H9 (cell line): ENCODE measurements around the gene LSP1. TPM values are rescaled to one million over a fixed set of nuclear protein-coding genes. Genes with fewer than 3 reads are reported as not detected.

Experiments used
- DNase-seq: peaks from one replicate; pipeline ENCODE4 v3.0.0-alpha.2; 2017
- H2AFZ ChIP-seq: one replicate; pipeline ENCODE4 v1.6.1; 2013; ENCODE audit warnings: mild to moderate bottlenecking, low read length, control low read depth, moderate library complexity
- H2AK5ac ChIP-seq: 2 replicates; pipeline ENCODE4 v1.6.1; 2013; ENCODE audit warnings: low read length, control low read depth, mixed read lengths; ENCODE audit not compliant: insufficient read length
- H2BK120ac ChIP-seq: one replicate; pipeline ENCODE4 v1.6.1; 2013; ENCODE audit warnings: low read depth, mild to moderate bottlenecking, low read length, control low read depth, inconsistent platforms; ENCODE audit not compliant: poor library complexity, severe bottlenecking
- H2BK12ac ChIP-seq: 2 replicates; pipeline ENCODE4 v1.6.1; 2013; ENCODE audit warnings: low read length, control low read depth, mixed read lengths, low read depth; ENCODE audit not compliant: insufficient read length
- H2BK15ac ChIP-seq: 2 replicates; pipeline ENCODE4 v1.6.1; 2013; ENCODE audit warnings: low read depth, low read length, control low read depth
- H2BK20ac ChIP-seq: one replicate; pipeline ENCODE4 v1.6.1; 2013; ENCODE audit warnings: low read depth, mild to moderate bottlenecking, low read length, control low read depth, inconsistent platforms; ENCODE audit not compliant: poor library complexity, severe bottlenecking
- H2BK5ac ChIP-seq: 2 replicates; pipeline ENCODE4 v1.6.1; 2013; ENCODE audit warnings: low read length, control low read depth, mixed read lengths; ENCODE audit not compliant: insufficient read length
- H3K14ac ChIP-seq: 2 replicates; pipeline ENCODE4 v1.6.1; 2013; ENCODE audit warnings: low read length, control low read depth; ENCODE audit not compliant: insufficient read depth
- H3K18ac ChIP-seq: 2 replicates; pipeline ENCODE4 v1.6.1; 2013; ENCODE audit warnings: low read depth, mild to moderate bottlenecking, mixed read lengths, low read length, control low read depth; ENCODE audit not compliant: insufficient read length
- H3K23ac ChIP-seq: 2 replicates; pipeline ENCODE4 v1.6.1; 2013; ENCODE audit warnings: low read length, control low read depth, mixed read lengths, low read depth; ENCODE audit not compliant: insufficient read length
- H3K23me2 ChIP-seq: 2 replicates; pipeline ENCODE4 v1.6.1; 2013; ENCODE audit warnings: low read depth, mild to moderate bottlenecking, mixed read lengths, low read length, control low read depth; ENCODE audit not compliant: insufficient read length, poor library complexity, severe bottlenecking
- H3K27ac ChIP-seq: 2 replicates; pipeline ENCODE4 v1.5.1; 2013; ENCODE audit warnings: low read length, control low read depth, mixed read lengths, low read depth; ENCODE audit not compliant: insufficient read length
- H3K27me3 ChIP-seq: 2 replicates; pipeline ENCODE4 v1.6.1; 2013; ENCODE audit warnings: low read length, control low read depth, inconsistent platforms; ENCODE audit not compliant: insufficient read depth
- H3K4ac ChIP-seq: 2 replicates; pipeline ENCODE4 v1.6.1; 2013; ENCODE audit warnings: low read depth, mild to moderate bottlenecking, control low read depth, inconsistent platforms, low read length, moderate library complexity
- H3K4me1 ChIP-seq: 2 replicates; pipeline ENCODE4 v1.6.1; 2013; ENCODE audit warnings: low read length, control low read depth, inconsistent platforms; ENCODE audit not compliant: insufficient read depth
- H3K4me2 ChIP-seq: 2 replicates; pipeline ENCODE4 v1.6.1; 2013; ENCODE audit warnings: low read length, control low read depth, mixed read lengths; ENCODE audit not compliant: insufficient read length, insufficient read depth
- H3K56ac ChIP-seq: 2 replicates; pipeline ENCODE4 v1.6.1; 2013; ENCODE audit warnings: low read depth, mild to moderate bottlenecking, mixed read lengths, low read length, control low read depth; ENCODE audit not compliant: insufficient read length
- H3K79me1 ChIP-seq: 2 replicates; pipeline ENCODE4 v1.6.1; 2013; ENCODE audit warnings: low read depth, mild to moderate bottlenecking, moderate library complexity, low read length, control low read depth, inconsistent platforms; ENCODE audit not compliant: insufficient read depth, poor library complexity, severe bottlenecking
- H3K79me2 ChIP-seq: 2 replicates; pipeline ENCODE4 v1.6.1; 2013; ENCODE audit warnings: low read length, control low read depth, inconsistent platforms; ENCODE audit not compliant: insufficient read depth
- H3K9ac ChIP-seq: 2 replicates; pipeline ENCODE4 v1.6.1; 2013; ENCODE audit warnings: low read length, control low read depth, mixed read lengths; ENCODE audit not compliant: insufficient read length; ENCODE audit errors: extremely low read depth
- H3K9me3 ChIP-seq: one replicate; pipeline ENCODE4 v1.6.1; 2013; ENCODE audit warnings: low read depth, low read length, inconsistent platforms; ENCODE audit not compliant: control insufficient read depth
- H3T11ph ChIP-seq: one replicate; pipeline ENCODE4 v1.6.1; 2013; ENCODE audit warnings: mild to moderate bottlenecking, low read length, control low read depth, inconsistent platforms
- H4K20me1 ChIP-seq: one replicate; pipeline ENCODE4 v1.6.1; 2013; ENCODE audit not compliant: control insufficient read depth, insufficient read length, insufficient read depth
- H4K5ac ChIP-seq: 2 replicates; pipeline ENCODE4 v1.6.1; 2013; ENCODE audit warnings: low read depth, mild to moderate bottlenecking, mixed read lengths, low read length, control low read depth; ENCODE audit not compliant: insufficient read length
- H4K8ac ChIP-seq: replicated peaks from 2 replicates; pipeline ENCODE4 v1.6.1; 2013; ENCODE audit warnings: low read length, control low read depth, mixed read lengths, low read depth; ENCODE audit not compliant: insufficient read length
- H4K91ac ChIP-seq: 2 replicates; pipeline ENCODE4 v1.6.1; 2013; ENCODE audit warnings: low read depth, mild to moderate bottlenecking, moderate library complexity, mixed read lengths, low read length, control low read depth; ENCODE audit not compliant: insufficient read length
- H3K27ac Mint-ChIP-seq, 3 experiments: 2 replicates in 2 of 3; 3 replicates in 1 of 3; pipeline ENCODE4 v1.8.0; 2020 to 2021; ENCODE audit warnings: mixed read lengths in 3 of 3, mild to moderate bottlenecking in 1 of 3, moderate library complexity in 1 of 3
- H3K27me3 Mint-ChIP-seq: 2 replicates; pipeline ENCODE4 v1.8.0; 2021; ENCODE audit warnings: low read depth, mild to moderate bottlenecking, moderate library complexity, mixed read lengths
- H3K36me3 Mint-ChIP-seq, 3 experiments: 2 replicates in 2 of 3; 3 replicates in 1 of 3; pipeline ENCODE4 v1.8.0; 2020 to 2021; ENCODE audit warnings: low read depth in 3 of 3, mixed read lengths in 3 of 3; ENCODE audit not compliant: insufficient read depth in 1 of 3
- H3K4me1 Mint-ChIP-seq, 2 experiments: 2 replicates each; pipeline ENCODE4 v1.8.0; 2020; ENCODE audit warnings: mixed read lengths in 2 of 2
- H3K4me3 Mint-ChIP-seq, 2 experiments: 2 replicates in 1 of 2; 3 replicates in 1 of 2; pipeline ENCODE4 v1.8.0; 2020 to 2021; ENCODE audit warnings: mild to moderate bottlenecking in 2 of 2, mixed read lengths in 2 of 2, moderate library complexity in 1 of 2
- H3K9me3 Mint-ChIP-seq, 2 experiments: 2 replicates in 1 of 2; 3 replicates in 1 of 2; pipeline ENCODE4 v1.8.0; 2020; ENCODE audit warnings: mild to moderate bottlenecking in 2 of 2, mixed read lengths in 2 of 2, moderate library complexity in 1 of 2
- CTCF ChIP-seq: fragments of 200-600 bp; sonication (generic); conservative IDR thresholded peaks from 3 replicates; pipeline ENCODE4 v1.8.0; 2021; ENCODE audit warnings: antibody characterized with exemption, mild to moderate bottlenecking
- total RNA-seq: library from RNA; stranded (reverse); gene quantifications from 2 replicates; pipeline ENCODE4 v1.2.1, GENCODE V29; 2021

The LSP1 gene
- total RNA-seq, 1 experiment from 2014 or later = not detected

- H3K56ac ChIP-seq = no peak overlapping the region
- no peaks in the 10 kb centered on the region for H3K9me3 ChIP-seq
- no peak overlapping the region for H2BK15ac ChIP-seq
- H3K9ac ChIP-seq = no peak overlapping the region
- Mint-ChIP-seq H3K27ac (no peak overlapping the region), H3K36me3 (no peaks in the 10 kb centered on the region), H3K9me3 (peaks cover 6 to 7% of the 10 kb centered on the region in 2 experiments; a peak in 3 of 5 replicates), H3K27me3 (peaks cover 37% of the 10 kb centered on the region), H3K4me1 (no peaks in the 10 kb centered on the region), H3K4me3 (no peak overlapping the region)
- no peak for DNase-seq
- H3K4ac ChIP-seq = no peak overlapping the region
- no peak overlapping the region for H2BK12ac ChIP-seq
- H2BK120ac ChIP-seq = no peak overlapping the region
- H2AFZ ChIP-seq = no peak overlapping the region
- no peak overlapping the region for H3K27ac ChIP-seq
- no peak overlapping the region for H3K14ac ChIP-seq
- no peak overlapping the region for H2AK5ac ChIP-seq
- H4K20me1 ChIP-seq = no peaks in the 10 kb centered on the region
- no peaks in the 10 kb centered on the region for H3K79me2 ChIP-seq
- no peak overlapping the region for H3K23ac ChIP-seq
- no peak for TF ChIP-seq CTCF
- no peak overlapping the region for H4K5ac ChIP-seq
- no peak overlapping the region for H3K4me2 ChIP-seq
- H3K27me3 ChIP-seq = no peaks in the 10 kb centered on the region
- H3K23me2 ChIP-seq = no peaks in the 10 kb centered on the region
- H3K18ac ChIP-seq = no peak overlapping the region
- H3K79me1 ChIP-seq = no peaks in the 10 kb centered on the region
- no peak overlapping the region for H2BK5ac ChIP-seq
- no peak overlapping the region for H4K91ac ChIP-seq
- no peak overlapping the region for H2BK20ac ChIP-seq
- H3T11ph ChIP-seq = no peak overlapping the region
- H4K8ac ChIP-seq = no peak overlapping the region
- no peaks in the 10 kb centered on the region for H3K4me1 ChIP-seq
Measured at GRCh38 chr11:1821562-1821961, 31.3 kb upstream of the LSP1 start.
